MM.1S (cell line): ENCODE results near the gene TEX48.

ENCODE experiments used
- DNase-seq: peaks from one replicate; pipeline ENCODE4 v3.0.0-alpha.2; 2015
- H2AFZ ChIP-seq: fragments of 300-600 bp; sonication (generic); 2 replicates; pipeline ENCODE4 v1.6.0; 2016; ENCODE audit warnings: antibody characterized with exemption, low read length
- H3F3A ChIP-seq: fragments of 300-600 bp; sonication (generic); 2 replicates; pipeline ENCODE4 v1.6.1; 2016; ENCODE audit warnings: mild to moderate bottlenecking, antibody characterized with exemption, low read length, moderate library complexity, mixed read lengths; ENCODE audit not compliant: insufficient read depth
- H3K27ac ChIP-seq: fragments of 300-600 bp; sonication (generic); 2 replicates; pipeline ENCODE4 v1.5.1; 2016; ENCODE audit warnings: mild to moderate bottlenecking, low read length
- H3K27me3 ChIP-seq: fragments of 300-600 bp; sonication (generic); replicated peaks from 2 replicates; pipeline ENCODE4 v1.6.0; 2016; ENCODE audit warnings: low read length; ENCODE audit not compliant: insufficient read depth
- H3K36me3 ChIP-seq: fragments of 300-600 bp; sonication (generic); replicated peaks from 2 replicates; pipeline ENCODE4 v1.6.1; 2016; ENCODE audit warnings: mild to moderate bottlenecking, low read length, mixed read lengths; ENCODE audit not compliant: insufficient read depth
- H3K4me1 ChIP-seq: fragments of 300-600 bp; sonication (generic); 2 replicates; pipeline ENCODE4 v1.6.1; 2016; ENCODE audit warnings: low read length, mixed read lengths
- H3K4me2 ChIP-seq: fragments of 300-600 bp; sonication (generic); 2 replicates; pipeline ENCODE4 v1.6.0; 2016; ENCODE audit warnings: low read depth, low read length
- H3K4me3 ChIP-seq: fragments of 300-600 bp; sonication (generic); 2 replicates; pipeline ENCODE4 v1.5.1; 2016; ENCODE audit warnings: low read length, mixed read lengths
- H3K79me2 ChIP-seq: fragments of 300-600 bp; sonication (generic); 2 replicates; pipeline ENCODE4 v1.6.1; 2016; ENCODE audit warnings: mixed run types, low read length, mixed read lengths
- H3K9ac ChIP-seq: fragments of 300-600 bp; sonication (generic); 2 replicates; pipeline ENCODE4 v1.6.1; 2016; ENCODE audit warnings: low read length, mixed read lengths
- H3K9me2 ChIP-seq: fragments of 300-600 bp; sonication (generic); replicated peaks from 2 replicates; pipeline ENCODE4 v1.6.1; 2016; ENCODE audit warnings: mild to moderate bottlenecking, low read length, mixed read lengths; ENCODE audit not compliant: insufficient read depth
- H3K9me3 ChIP-seq: fragments of 300-600 bp; sonication (generic); replicated peaks from 2 replicates; pipeline ENCODE4 v1.6.1; 2016; ENCODE audit warnings: mild to moderate bottlenecking, low read length, mixed read lengths; ENCODE audit not compliant: insufficient read depth
- H4K20me1 ChIP-seq: fragments of 300-600 bp; sonication (generic); 2 replicates; pipeline ENCODE4 v1.6.1; 2016; ENCODE audit warnings: mild to moderate bottlenecking, low read length, moderate library complexity, mixed read lengths; ENCODE audit not compliant: insufficient read depth
- EZH2 ChIP-seq: fragments of 300-600 bp; sonication (generic); optimal IDR thresholded peaks from 2 replicates; pipeline ENCODE3; 2017; ENCODE audit warnings: low read depth, mild to moderate bottlenecking, antibody characterized with exemption, low read length, mixed read lengths
- EZH2phosphoT487 ChIP-seq: fragments of 300-600 bp; sonication (generic); IDR thresholded peaks from 2 replicates; pipeline ENCODE4 v1.6.1; 2018; ENCODE audit warnings: antibody characterized with exemption, low read length
- TF ChIP-seq, protein P1 (sequence below): fragments of 300-600 bp; sonication (generic); IDR thresholded peaks from 2 replicates; pipeline ENCODE4 v1.5.1; 2016; ENCODE audit warnings: antibody characterized with exemption, low read length, mixed read lengths

The TEX48 gene

DNA sequence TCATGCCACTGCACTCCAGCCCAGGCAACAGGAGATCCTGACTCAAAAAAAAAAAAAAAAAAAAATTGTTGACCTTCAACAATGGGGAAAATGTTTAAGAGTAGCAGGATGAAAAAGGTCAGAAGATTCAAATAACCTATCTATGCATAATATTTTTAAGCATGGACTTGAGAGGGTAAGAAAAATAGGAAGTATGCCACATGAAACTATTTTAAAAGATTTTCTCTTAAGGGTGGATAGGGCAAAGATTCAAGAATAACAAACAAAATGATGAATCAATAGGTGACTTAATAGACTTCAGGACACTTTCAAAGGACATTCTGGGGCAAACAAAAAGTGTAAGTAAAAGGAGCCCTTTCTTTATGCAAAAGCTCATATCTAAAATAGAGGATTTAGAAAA is 3.2 kb downstream of the TEX48 start:
- no peak overlapping the region for H3K9ac ChIP-seq
- H3K27ac ChIP-seq, result no peak overlapping the region
- H3F3A ChIP-seq, result 0 out of 2 replicates have a peak, but pooled peaks cover 5% of the 10 kb centered on the region
- H4K20me1 ChIP-seq, result no peaks in the 10 kb centered on the region
- no peaks in the 10 kb centered on the region for H3K79me2 ChIP-seq
- H3K9me2 ChIP-seq, result no peaks in the 10 kb centered on the region
- H3K36me3 ChIP-seq, result no peaks in the 10 kb centered on the region
- no peak overlapping the region for H3K4me3 ChIP-seq
- H3K4me1 ChIP-seq, result peaks cover 5% of the 10 kb centered on the region
- TF ChIP-seq, protein P1, sequence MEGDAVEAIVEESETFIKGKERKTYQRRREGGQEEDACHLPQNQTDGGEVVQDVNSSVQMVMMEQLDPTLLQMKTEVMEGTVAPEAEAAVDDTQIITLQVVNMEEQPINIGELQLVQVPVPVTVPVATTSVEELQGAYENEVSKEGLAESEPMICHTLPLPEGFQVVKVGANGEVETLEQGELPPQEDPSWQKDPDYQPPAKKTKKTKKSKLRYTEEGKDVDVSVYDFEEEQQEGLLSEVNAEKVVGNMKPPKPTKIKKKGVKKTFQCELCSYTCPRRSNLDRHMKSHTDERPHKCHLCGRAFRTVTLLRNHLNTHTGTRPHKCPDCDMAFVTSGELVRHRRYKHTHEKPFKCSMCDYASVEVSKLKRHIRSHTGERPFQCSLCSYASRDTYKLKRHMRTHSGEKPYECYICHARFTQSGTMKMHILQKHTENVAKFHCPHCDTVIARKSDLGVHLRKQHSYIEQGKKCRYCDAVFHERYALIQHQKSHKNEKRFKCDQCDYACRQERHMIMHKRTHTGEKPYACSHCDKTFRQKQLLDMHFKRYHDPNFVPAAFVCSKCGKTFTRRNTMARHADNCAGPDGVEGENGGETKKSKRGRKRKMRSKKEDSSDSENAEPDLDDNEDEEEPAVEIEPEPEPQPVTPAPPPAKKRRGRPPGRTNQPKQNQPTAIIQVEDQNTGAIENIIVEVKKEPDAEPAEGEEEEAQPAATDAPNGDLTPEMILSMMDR, result no peak
- no peak for TF ChIP-seq EZH2
- TF ChIP-seq EZH2phosphoT487, result no peak
- DNase-seq, result no peak
- no peaks in the 10 kb centered on the region for H3K27me3 ChIP-seq
- H2AFZ ChIP-seq, result no peak overlapping the region
- H3K4me2 ChIP-seq, result no peak overlapping the region
- no peaks in the 10 kb centered on the region for H3K9me3 ChIP-seq

DNA sequence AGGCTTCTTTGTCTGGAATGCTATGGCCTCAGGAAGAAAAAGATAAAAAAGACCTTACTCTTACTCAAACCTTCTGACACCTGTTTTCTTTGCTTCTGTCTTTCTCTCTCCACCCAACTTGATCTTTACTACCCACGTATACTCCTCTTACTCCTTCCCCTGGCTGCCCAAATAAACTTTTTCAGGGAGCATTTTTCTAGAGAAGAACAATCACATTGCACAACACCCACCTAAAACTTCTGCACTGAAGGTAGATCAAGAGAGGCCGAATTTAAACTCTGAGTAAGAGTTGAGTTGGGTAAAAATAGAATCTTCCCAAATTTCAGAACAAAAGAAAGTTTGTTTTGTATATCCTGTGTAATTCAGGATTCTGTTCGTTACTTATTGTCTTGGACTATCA is 3.9 kb downstream of the TEX48 start:
- Histone ChIP-seq H3K4me3 (no peak overlapping the region), H3K9me2 (no peaks in the 10 kb centered on the region), H3K36me3 (no peaks in the 10 kb centered on the region), H3K4me2 (no peak overlapping the region), H2AFZ (no peak overlapping the region), H3K27ac (no peak overlapping the region), H3K27me3 (no peaks in the 10 kb centered on the region), H3K9me3 (no peaks in the 10 kb centered on the region), H3K9ac (no peak overlapping the region), H3K4me1 (peaks cover 5% of the 10 kb centered on the region), H3F3A (0 out of 2 replicates have a peak, but pooled peaks cover 5% of the 10 kb centered on the region), H3K79me2 (no peaks in the 10 kb centered on the region), H4K20me1 (no peaks in the 10 kb centered on the region)
- no peak for DNase-seq
- TF ChIP-seq, protein P1, result no peak
- TF ChIP-seq EZH2phosphoT487 (no peak), EZH2 (no peak)

DNA sequence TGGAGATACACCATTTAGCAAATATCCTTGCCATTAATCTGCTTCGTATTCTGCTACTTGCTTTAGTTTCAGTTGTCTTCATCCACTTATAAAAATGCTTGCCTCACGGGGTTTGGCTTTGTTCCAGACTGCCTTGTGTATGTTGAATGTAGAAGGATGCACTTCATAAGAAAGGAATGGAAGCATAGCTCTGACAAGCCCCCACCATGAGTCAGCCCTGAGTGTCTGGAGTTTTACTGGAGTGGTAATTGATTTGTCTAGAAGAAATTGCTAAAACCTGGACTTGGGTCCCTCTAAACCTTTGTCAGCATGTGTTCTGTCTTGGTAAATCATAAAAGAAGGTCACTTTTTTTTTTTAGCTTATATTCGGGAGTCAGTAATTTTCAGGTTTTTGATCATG is 4.6 kb downstream of the TEX48 start:
- H2AFZ ChIP-seq, result no peak overlapping the region
- no peaks in the 10 kb centered on the region for H3K9me2 ChIP-seq
- no peaks in the 10 kb centered on the region for H3K79me2 ChIP-seq
- no peak for TF ChIP-seq EZH2
- TF ChIP-seq, protein P1, result no peak
- no peak for TF ChIP-seq EZH2phosphoT487
- H3K27me3 ChIP-seq, result no peaks in the 10 kb centered on the region
- no peak overlapping the region for H3K9ac ChIP-seq
- H3F3A ChIP-seq, result 0 out of 2 replicates have a peak, but pooled peaks cover 5% of the 10 kb centered on the region
- H3K27ac ChIP-seq, result no peak overlapping the region
- H3K9me3 ChIP-seq, result no peaks in the 10 kb centered on the region
- H3K4me2 ChIP-seq, result no peak overlapping the region
- peaks cover 5% of the 10 kb centered on the region for H3K4me1 ChIP-seq
- no peaks in the 10 kb centered on the region for H4K20me1 ChIP-seq
- no peak for DNase-seq
- H3K36me3 ChIP-seq, result no peaks in the 10 kb centered on the region
- no peak overlapping the region for H3K4me3 ChIP-seq
